Muscle layer of duodenum (tissue), 2 donors: ENCODE results near the gene CCDC59.

Source experiments
- H3K27ac ChIP-seq: one replicate; pipeline ENCODE4 v1.7.0; 2013; ENCODE audit warnings: mild to moderate bottlenecking, low read length
- H3K27me3 ChIP-seq: one replicate; pipeline ENCODE4 v1.7.0; 2013; ENCODE audit warnings: low read depth, mild to moderate bottlenecking, control low read depth, low read length
- H3K36me3 ChIP-seq, 2 donors: one replicate each; pipeline ENCODE4 v1.7.0; 2013; ENCODE audit warnings: low read length in 2 of 2, control low read depth in 1 of 2, mild to moderate bottlenecking in 1 of 2; ENCODE audit not compliant: insufficient read depth in 2 of 2, control insufficient read depth in 1 of 2
- H3K4me1 ChIP-seq, 2 donors: one replicate each; pipeline ENCODE4 v1.7.0; 2013; ENCODE audit warnings: low read length in 2 of 2, mild to moderate bottlenecking in 2 of 2, control low read depth in 1 of 2, moderate library complexity in 1 of 2; ENCODE audit not compliant: insufficient read depth in 2 of 2, control insufficient read depth in 1 of 2
- H3K4me3 ChIP-seq, 2 donors: one replicate each; pipeline ENCODE4 v1.7.0; 2013; ENCODE audit warnings: low read length in 2 of 2, low read depth in 1 of 2, mild to moderate bottlenecking in 1 of 2
- H3K9me3 ChIP-seq, 2 donors: one replicate each; pipeline ENCODE4 v1.7.0; 2013; ENCODE audit warnings: low read length in 2 of 2, control low read depth in 1 of 2, mild to moderate bottlenecking in 1 of 2; ENCODE audit not compliant: control insufficient read depth in 1 of 2
- donor health status: healthy.

Gene CCDC59

DNA sequence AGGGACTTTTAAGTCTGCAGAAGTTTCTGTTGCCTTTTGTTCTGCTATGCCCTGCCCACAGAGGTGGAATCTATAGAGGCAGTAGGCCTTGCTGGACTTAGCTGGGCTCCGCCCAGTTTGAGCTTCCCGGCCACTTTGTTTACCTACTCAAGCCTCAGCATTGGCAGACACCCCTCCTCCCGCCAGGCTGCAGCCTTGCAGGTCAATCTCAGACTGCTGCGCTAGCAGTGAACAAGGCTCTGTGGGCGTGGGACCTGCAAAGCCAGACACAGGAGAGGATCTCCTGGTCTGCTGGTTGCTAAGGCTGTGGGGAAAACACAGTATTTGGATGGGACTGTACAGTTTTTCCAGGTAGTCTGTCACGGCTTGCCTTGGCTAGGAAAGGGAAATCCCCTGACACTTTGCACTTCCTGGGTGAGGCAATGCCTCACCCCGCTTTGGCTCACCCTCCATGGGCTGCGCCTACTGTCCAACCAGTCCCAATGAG is 43.7 kb downstream of the CCDC59 start:
- Histone ChIP-seq H3K36me3 (no peaks in the 10 kb centered on the region), H3K4me3 (no peak overlapping the region), H3K4me1 (no peaks in the 10 kb centered on the region), H3K27me3 (no peaks in the 10 kb centered on the region), H3K9me3 (no peaks in the 10 kb centered on the region), H3K27ac (no peak overlapping the region)
